RWPE1 (cell line): Measurements from ENCODE around the gene EMX2.
A peak's percentile ranks its signal among the peaks of the same experiment; 100 is the strongest.

Experiments
- CTCF ChIA-PET: fragments of 350-600 bp; sonication (Branson Sonifier 250); formaldehyde crosslinking; extraction: SDS; loops from one replicate; lab custom pipeline; 2021; lab: Yijun Ruan, JAX
- POLR2A ChIA-PET: fragments of 400-600 bp; formaldehyde crosslinking; extraction: SDS; loops from one replicate; lab custom pipeline; 2020; ENCODE audit warnings: antibody characterized with exemption; ENCODE audit not compliant: low non-redundant PET; lab: Yijun Ruan, JAX
- DNase-seq: peaks from one replicate; pipeline ENCODE4 v3.0.0; 2012; ENCODE audit warnings: low spot score
- H3K27ac ChIP-seq: fragments of 450-650 bp; 2 replicates; pipeline ENCODE4 v1.5.1; 2017
- TF ChIP-seq, protein P1 (sequence below): fragments of 450-650 bp; conservative IDR thresholded peaks from 2 replicates; pipeline ENCODE4 v1.5.1; 2017; ENCODE audit warnings: low read depth, mild to moderate bottlenecking

EMX2 gene

DNA sequence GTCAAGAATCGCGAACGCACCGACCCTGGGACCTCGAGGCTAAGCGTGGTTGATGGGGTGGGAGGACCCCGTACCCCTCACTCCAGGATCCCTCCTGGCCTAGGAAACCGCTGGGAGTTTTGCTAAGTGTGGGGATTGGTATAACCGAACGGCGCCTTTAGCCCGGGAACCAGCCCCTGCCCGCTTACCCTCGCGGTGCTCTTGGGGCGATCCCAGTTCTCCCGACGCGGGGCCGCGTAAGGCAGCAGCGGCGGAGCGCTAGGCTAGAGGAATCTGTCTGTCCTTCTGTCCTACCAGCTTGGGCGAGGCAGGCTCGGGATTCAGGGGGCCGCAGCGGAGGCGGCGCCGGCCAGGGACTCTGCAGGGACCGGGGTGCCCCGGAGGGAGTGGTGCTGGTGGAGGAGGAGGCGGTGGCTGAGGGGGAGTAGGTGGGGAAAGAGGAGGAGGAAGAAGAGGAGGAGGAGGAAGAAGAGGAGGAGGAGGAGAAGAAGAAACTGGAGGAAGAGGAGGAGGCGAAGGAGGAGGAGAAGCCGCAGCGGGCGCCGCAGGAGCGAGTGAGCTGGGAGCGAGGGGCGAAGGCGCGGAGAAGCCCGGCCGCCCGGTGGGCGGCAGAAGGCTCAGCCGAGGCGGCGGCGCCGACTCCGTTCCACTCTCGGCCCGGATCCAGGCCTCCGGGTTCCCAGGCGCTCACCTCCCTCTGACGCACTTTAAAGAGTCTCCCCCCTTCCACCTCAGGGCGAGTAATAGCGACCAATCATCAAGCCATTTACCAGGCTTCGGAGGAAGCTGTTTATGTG is 439 bp upstream of the EMX2 start:
- CTCF ChIA-PET: no interaction called here
- POLR2A ChIA-PET: no interaction called here
- TF ChIP-seq, protein P1, sequence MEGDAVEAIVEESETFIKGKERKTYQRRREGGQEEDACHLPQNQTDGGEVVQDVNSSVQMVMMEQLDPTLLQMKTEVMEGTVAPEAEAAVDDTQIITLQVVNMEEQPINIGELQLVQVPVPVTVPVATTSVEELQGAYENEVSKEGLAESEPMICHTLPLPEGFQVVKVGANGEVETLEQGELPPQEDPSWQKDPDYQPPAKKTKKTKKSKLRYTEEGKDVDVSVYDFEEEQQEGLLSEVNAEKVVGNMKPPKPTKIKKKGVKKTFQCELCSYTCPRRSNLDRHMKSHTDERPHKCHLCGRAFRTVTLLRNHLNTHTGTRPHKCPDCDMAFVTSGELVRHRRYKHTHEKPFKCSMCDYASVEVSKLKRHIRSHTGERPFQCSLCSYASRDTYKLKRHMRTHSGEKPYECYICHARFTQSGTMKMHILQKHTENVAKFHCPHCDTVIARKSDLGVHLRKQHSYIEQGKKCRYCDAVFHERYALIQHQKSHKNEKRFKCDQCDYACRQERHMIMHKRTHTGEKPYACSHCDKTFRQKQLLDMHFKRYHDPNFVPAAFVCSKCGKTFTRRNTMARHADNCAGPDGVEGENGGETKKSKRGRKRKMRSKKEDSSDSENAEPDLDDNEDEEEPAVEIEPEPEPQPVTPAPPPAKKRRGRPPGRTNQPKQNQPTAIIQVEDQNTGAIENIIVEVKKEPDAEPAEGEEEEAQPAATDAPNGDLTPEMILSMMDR: no peak
- DNase-seq: peak; percentile 38
- no peak overlapping the region for H3K27ac ChIP-seq

DNA sequence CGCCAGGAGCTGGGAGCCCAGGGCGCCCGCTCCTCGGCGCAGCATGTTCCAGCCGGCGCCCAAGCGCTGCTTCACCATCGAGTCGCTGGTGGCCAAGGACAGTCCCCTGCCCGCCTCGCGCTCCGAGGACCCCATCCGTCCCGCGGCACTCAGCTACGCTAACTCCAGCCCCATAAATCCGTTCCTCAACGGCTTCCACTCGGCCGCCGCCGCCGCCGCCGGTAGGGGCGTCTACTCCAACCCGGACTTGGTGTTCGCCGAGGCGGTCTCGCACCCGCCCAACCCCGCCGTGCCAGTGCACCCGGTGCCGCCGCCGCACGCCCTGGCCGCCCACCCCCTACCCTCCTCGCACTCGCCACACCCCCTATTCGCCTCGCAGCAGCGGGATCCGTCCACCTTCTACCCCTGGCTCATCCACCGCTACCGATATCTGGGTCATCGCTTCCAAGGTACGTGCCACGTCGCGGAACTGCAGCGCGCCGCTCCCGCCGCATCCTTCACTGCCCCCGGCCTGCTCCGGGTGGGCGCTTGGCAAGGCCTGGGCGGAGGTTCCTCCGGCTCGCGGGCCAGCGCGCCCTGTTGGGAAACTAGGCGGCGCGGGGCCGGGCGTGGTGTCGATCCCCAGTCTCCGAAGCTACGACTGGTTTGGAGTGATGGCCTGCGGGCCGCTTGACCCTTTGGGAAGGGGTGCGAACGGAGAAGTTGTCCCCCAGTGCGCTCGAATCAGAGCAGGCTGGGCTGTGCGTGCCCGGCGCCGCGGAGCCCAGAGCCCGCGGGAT is 868 bp downstream of the EMX2 start:
- POLR2A ChIA-PET: no interaction called here
- CTCF ChIA-PET: interaction anchor here (0.6 to 0.7 kb wide), 2 partner anchors 99 to 743 kb away, joined by 5 to 7 read pairs; no protein-coding TSS in a partner anchor
- TF ChIP-seq, protein P1: 0 out of 2 replicates have a peak, but pooled peaks have one; percentile 11
- H3K27ac ChIP-seq: no peak overlapping the region
- no peak for DNase-seq

DNA sequence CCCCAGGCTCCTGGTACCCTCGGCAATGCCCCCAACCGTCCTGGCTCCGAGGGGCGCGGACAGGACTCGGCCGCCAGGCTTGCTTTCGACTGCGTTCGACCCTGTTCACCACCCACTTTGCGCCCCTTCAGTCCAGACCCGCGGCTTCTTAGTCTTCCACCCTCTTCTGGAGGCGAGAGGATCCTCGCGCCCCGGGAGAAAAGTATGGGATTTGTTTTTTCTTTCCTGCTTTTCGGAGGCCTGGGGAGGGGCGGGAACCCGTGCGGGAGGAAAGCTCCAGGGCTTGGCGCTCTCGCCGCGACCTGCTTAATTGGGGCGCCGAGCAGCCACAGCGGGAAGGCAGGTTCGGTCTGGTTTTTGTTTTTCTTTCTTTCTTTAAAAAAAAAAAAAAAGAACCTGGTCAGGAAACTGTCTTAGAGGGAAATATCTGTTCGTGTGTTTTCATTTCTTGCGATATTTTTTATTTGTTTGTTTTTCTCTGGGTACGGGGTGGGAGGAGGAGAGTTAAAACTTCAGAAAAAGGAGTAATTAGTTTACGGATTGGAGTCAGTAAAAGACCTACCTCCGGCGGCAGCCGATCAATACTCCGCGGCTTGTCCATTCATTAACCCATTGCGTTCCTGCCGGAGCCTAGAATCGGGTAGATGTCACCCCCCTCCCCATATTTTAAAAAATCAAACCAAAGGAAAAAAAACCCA is 1.6 kb downstream of the EMX2 start:
- ChIA-PET CTCF (interaction anchor here (0.7 kb wide), 1 partner anchor 742 kb away, joined by 5 read pairs; no protein-coding TSS in a partner anchor), POLR2A (no interaction called here)
- no peak overlapping the region for H3K27ac ChIP-seq
- TF ChIP-seq, protein P1: no peak
- DNase-seq: no peak

DNA sequence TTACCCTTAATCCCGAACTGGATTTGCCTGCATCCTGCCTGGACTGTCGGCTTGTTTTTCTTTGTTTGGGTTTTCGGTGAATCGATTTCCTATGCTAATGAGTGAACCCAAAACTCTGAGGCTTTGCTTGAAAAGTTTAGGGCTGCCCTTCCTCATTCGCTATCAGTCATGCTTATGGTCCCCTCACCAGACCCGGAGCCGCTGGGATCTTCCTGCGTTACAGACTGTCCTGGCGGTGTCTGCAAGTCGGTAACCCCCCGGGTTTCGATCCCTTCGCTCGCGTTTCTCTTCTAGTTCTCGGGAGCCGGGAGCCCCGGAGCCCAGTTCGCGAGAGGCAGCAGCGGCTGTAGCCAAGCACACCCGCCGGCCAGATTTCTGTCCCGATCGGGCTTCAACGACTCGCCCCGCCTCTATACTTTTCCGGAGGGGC is 2.2 kb downstream of the EMX2 start:
- TF ChIP-seq, protein P1: no peak
- POLR2A ChIA-PET: no interaction called here
- no peak for DNase-seq
- CTCF ChIA-PET: no interaction called here
- no peak overlapping the region for H3K27ac ChIP-seq

DNA sequence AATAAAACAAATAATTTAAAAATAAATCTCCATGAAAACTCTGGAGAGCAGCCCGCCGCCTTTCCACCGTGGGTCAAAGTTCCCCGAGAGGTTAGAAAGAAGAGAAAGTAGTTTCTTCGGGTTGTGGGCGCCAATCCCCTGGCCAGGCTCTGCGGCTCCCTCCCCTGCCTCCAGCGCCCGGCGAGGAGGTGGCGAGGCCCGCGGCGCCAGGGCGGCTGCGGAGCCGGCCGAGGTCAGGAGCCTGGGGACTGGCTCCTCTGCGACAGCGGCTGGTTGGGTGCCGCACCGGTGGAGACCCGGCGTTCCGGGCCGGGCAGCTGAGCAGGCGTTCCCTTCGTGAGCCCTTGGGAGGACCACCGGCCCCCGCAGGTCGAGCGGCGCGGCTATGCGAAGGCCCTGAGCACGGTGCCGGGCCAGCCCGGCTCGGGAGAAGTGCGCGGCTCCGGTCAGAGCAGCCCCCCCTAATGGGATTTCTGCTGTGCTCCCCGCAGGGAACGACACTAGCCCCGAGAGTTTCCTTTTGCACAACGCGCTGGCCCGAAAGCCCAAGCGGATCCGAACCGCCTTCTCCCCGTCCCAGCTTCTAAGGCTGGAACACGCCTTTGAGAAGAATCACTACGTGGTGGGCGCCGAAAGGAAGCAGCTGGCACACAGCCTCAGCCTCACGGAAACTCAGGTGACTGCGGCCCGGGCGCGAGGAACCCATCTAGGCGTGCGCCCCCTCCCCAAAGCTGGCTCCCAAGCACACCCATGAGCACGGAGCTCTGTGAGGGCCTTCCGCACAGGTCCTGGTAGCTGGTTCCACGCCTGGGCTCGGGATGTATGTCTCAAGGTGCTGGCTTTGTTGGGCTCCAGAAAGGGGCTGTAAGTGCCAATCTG is 2.8 kb downstream of the EMX2 start:
- no peak overlapping the region for H3K27ac ChIP-seq
- TF ChIP-seq, protein P1: no peak
- ChIA-PET POLR2A (no interaction called here), CTCF (interaction anchor here (0.7 kb wide), 1 partner anchor 48 kb away, joined by 3 read pairs; no protein-coding TSS in a partner anchor)
- DNase-seq: no peak
